Pancreas (tissue), 10 donors: ENCODE data around the gene TNS3. TPM values are rescaled to one million over a fixed set of nuclear protein-coding genes. Genes with fewer than 3 reads are reported as not detected.

Source experiments
- ATAC-seq, 4 donors: fragments of 200-7000 bp; cut with Tn5 transposase; one replicate each; pipeline versions ENCODE4 v1.8.0 to v1.9.1; 2020; ENCODE audit warnings: mild to moderate bottlenecking in 4 of 4, moderate library complexity in 4 of 4
- DNase-seq, 6 donors: peaks; one replicate each; pipeline ENCODE4 v3.0.0-alpha.2; 2020
- FAIRE-seq: peaks from 2 replicates; lab custom pipeline; 2012; peaks lifted over from hg19 to GRCh38; lab: Jason Lieb, UNC
- H3K27ac ChIP-seq, 4 donors: fragments of 200-600 bp; sonication (generic); 1 replicate in 3 of 4; 2 replicates in 1 of 4; pipeline versions ENCODE4 v1.5.0 to v1.8.0; 2020
- H3K27me3 ChIP-seq, 4 donors: fragments of 200-600 bp; one replicate each; pipeline ENCODE4 v1.8.0; 2021
- H3K36me3 ChIP-seq, 3 donors: fragments of 200-600 bp; sonication (generic) in 1 of 3; one replicate each; pipeline versions ENCODE4 v1.5.0 to v1.8.0; 2020 to 2021
- H3K4me1 ChIP-seq, 3 donors: fragments of 200-600 bp; one replicate each; pipeline ENCODE4 v1.8.0; 2021
- H3K4me3 ChIP-seq, 4 donors: fragments of 200-600 bp; sonication (generic) in 2 of 4; one replicate each; pipeline versions ENCODE4 v1.5.0 to v1.8.0; 2020 to 2021
- H3K9me3 ChIP-seq, 4 donors: fragments of 200-600 bp; one replicate each; pipeline ENCODE4 v1.8.0; 2021
- WGBS, 2 donors: extraction: QIAGEN DNeasy Blood & Tissue Kit; methylation state at CpG; one replicate each; pipeline ENCODE4 v1.1.7; 2013; 5-methylcytosine and 5-hydroxymethylcytosine counted together
- intact Hi-C, 3 donors: fragments of 100-400 bp; cut with DNase I; formaldehyde crosslinking; loops; one replicate each; pipeline versions ENCODE4 v1.11.1 to v1.14.2; 2022
- polyA plus RNA-seq, 2 donors: library from polyadenylated mRNA; stranded (reverse); fragments of 200-250 nt; gene quantifications; one replicate each; pipeline ENCODE4 v1.2.3, GENCODE V29; 2013
- total RNA-seq, 6 donors: library from RNA; stranded (reverse); fragmentation: NEBNext Ultra II Directional in 4 of 6; extraction: Animal tissue kit (Norgen Biotek cat#: 25700) in 4 of 6; gene quantifications; one replicate each; pipeline versions ENCODE4 v1.2.1 to v1.2.4, GENCODE V29; 2021 to 2023
- TF ChIP-seq, protein P1 (sequence below), 4 donors: fragments of 200-600 bp; sonication (generic) in 3 of 4; IDR thresholded peaks; one replicate each; pipeline versions ENCODE4 v1.5.0 to v1.8.0; 2021; ENCODE audit warnings: antibody characterized with exemption in 4 of 4
- donor health status: healthy with polysubstance abuse.
- donor health status: DM: no; HTN: no; CAD: no; lungs with moderate emphysema.
- donor health status: DM: no; HTN: no; CAD: no.
- donor health status: control.
- donor health status: control.
- donor health status: Bipolar disorder and iron deficiency.
- donor health status: DM: yes; HTN: yes; CAD: no.
- donor health status: DM: no; HTN: no; CAD: no.
- donor health status: DM: no; HTN: no; CAD: no.
- donor health status: DM: yes; HTN: yes; CAD: no.

The TNS3 gene
- total and polyA plus RNA-seq, 8 donors: 28.0 to 125 (median 91.2) TPM

DNA sequence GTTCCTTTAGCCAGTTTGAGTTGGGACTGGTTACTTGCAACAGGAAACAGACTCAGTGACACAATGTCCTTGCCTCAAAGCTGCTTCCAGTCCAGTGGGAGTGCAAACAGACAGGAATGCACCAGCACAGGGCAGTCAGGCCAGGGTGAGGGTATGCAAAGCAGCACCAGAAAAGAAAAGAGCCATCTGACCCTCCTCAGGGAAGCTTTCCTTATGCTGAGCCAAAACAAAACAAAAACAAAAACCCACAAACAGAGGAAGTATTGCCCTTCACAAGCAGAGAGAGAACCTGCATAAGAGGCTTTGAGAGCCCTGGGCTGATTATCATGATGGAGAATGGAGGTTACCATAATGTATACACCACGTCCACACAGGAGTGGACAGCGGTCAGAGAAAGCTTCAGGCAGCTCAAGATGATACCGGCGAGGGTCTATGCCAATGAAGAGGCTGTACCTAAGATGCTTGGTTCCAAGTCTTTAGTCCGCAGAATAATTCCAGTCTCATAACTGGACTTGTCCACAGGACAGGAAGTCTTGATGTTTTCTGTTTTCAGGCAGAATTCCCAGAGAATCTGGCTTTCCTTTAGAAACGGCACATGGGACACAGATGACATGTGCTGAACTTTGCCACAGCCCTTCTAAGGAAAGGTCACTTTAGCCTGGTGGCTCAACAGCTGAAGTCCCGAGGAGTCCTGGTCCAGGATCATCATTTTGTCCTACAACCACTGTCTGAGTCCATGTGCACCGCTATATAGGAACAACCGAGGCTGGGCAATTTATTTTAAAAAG is 263.3 kb downstream of the TNS3 start:
- FAIRE-seq: no peak
- no peak for ATAC-seq
- Histone ChIP-seq H3K9me3 (no peaks in the 10 kb centered on the region), H3K4me1 (peaks cover 0 to 10% (median 0%) of the 10 kb centered on the region in 3 donors), H3K36me3 (peaks cover 0 to 23% (median 14%) of the 10 kb centered on the region in 3 donors), H3K4me3 (no peak overlapping the region), H3K27me3 (no peaks in the 10 kb centered on the region), H3K27ac (no peak overlapping the region)
- intact Hi-C loops: no loop called here
- no peak for DNase-seq
- TF ChIP-seq, protein P1, sequence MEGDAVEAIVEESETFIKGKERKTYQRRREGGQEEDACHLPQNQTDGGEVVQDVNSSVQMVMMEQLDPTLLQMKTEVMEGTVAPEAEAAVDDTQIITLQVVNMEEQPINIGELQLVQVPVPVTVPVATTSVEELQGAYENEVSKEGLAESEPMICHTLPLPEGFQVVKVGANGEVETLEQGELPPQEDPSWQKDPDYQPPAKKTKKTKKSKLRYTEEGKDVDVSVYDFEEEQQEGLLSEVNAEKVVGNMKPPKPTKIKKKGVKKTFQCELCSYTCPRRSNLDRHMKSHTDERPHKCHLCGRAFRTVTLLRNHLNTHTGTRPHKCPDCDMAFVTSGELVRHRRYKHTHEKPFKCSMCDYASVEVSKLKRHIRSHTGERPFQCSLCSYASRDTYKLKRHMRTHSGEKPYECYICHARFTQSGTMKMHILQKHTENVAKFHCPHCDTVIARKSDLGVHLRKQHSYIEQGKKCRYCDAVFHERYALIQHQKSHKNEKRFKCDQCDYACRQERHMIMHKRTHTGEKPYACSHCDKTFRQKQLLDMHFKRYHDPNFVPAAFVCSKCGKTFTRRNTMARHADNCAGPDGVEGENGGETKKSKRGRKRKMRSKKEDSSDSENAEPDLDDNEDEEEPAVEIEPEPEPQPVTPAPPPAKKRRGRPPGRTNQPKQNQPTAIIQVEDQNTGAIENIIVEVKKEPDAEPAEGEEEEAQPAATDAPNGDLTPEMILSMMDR (IDR thresholded peaks at IDR 0.05): no peak
- 89 to 94% methylated on average over 9 of the region's 9 CpGs for WGBS, 2 donors

DNA sequence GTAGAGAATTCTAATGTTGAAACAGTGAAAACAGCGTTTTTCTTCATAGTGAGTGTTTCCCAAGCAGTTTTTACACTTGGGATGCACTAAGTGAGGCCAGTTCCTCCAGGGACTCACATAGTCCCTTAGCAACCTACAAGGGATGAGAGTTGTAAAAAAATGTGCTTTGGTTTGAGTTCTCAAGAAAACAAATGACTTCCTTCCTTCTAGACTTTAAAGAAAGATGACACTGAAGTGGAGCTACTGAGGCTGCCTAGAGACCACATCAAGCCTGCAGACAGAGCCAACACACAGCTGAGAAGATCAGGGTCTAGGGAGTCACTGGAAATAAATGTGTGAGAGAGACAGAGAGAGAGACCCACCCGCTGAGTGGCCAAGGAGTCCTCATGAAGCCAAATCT is 264.4 kb downstream of the TNS3 start:
- TF ChIP-seq, protein P1 (IDR thresholded peaks at IDR 0.05): no peak
- 73 to 80% methylated on average over 2 of the region's 2 CpGs for WGBS, 2 donors
- H3K36me3 ChIP-seq: peaks cover 0 to 23% (median 14%) of the 10 kb centered on the region in 3 donors
- H3K9me3 ChIP-seq: no peaks in the 10 kb centered on the region
- no peaks in the 10 kb centered on the region for H3K27me3 ChIP-seq
- H3K4me1 ChIP-seq: peaks cover 0 to 10% (median 0%) of the 10 kb centered on the region in 3 donors
- intact Hi-C loops: no loop called here
- FAIRE-seq (no peak), DNase-seq (no peak), ATAC-seq (no peak)
- no peak overlapping the region for H3K27ac ChIP-seq
- no peak overlapping the region for H3K4me3 ChIP-seq

DNA sequence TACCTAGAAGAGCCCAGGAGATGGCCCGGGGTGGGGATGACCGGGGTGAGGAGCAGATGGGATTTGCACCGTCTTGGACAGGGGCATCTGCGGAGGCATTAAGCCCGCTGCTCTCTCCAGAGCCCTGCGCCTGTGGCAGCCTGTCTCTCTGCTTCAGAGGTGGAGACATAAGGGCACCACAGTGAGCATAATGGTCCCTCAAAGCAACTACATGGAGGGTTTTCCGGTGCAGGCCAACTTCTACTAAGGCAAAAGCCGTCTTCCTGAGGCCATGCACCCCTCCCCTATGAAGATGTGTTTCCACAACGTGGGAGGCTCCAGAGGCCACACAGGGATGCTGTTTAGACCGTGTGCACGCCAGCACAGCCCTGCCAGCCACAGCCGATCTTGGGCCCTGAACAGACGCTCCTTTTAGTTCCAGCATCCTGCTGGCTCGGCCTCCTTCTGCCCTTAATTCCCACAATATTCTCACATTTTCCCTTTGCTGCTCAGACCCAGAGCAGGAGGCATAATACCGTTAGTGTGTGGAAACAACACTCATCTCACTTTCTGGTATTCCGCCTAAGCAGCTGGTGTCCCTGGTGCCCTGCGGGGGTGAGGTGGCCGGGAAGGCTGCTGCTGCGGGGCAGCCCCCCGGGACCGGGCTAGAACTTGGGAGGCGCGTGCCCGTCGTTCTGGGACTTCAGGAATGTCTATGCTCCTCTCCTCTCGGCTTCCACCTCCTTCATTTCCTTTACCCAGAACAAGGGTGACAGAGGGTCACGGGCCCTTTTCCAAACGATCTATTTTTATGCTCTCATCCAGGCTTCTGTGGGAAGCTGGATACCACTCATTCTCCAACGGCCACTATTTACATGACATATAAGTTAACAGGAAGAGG is 266.9 kb downstream of the TNS3 start:
- Histone ChIP-seq H3K27me3 (no peaks in the 10 kb centered on the region), H3K9me3 (no peaks in the 10 kb centered on the region), H3K27ac (peak overlapping the region in 2 of 4 donors; percentile 18 to 29), H3K4me3 (no peak overlapping the region), H3K4me1 (peaks cover 0 to 10% (median 0%) of the 10 kb centered on the region in 3 donors), H3K36me3 (peaks cover 0 to 22% (median 11%) of the 10 kb centered on the region in 3 donors)
- TF ChIP-seq, protein P1 (IDR thresholded peaks at IDR 0.05): no peak
- DNase-seq (no peak), ATAC-seq (peak in 3 of 4 donors; percentile 13 to 31 (median 30)), FAIRE-seq (no peak)
- intact Hi-C loops: no loop called here
- 74 to 82% methylated on average over 29 of the region's 29 CpGs for WGBS, 2 donors

DNA sequence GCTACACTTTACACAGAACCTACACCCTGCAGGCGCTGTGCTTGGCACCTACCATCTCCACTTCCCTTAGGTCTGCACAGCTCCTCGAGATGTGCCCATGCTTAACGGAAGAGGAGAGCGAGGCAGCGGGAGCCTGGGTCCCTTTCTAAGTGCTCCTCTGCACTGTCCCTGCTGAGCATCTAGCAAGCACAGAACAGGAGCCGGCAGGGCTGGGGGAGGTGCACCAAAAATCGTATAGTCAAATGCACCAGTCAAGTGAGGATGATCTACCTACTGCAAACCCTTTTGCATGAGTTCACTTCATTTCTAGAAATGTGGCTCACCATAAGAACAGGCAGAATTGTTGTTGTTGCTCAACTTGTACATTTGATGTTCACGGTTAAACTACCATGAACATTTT is 267.7 kb downstream of the TNS3 start:
- FAIRE-seq: no peak
- 82 to 87% methylated on average over 8 of the region's 8 CpGs for WGBS, 2 donors
- no peaks in the 10 kb centered on the region for H3K27me3 ChIP-seq
- TF ChIP-seq, protein P1 (IDR thresholded peaks at IDR 0.05): no peak
- no peaks in the 10 kb centered on the region for H3K9me3 ChIP-seq
- H3K36me3 ChIP-seq: peaks cover 0 to 15% (median 7%) of the 10 kb centered on the region in 3 donors
- no peak overlapping the region for H3K4me3 ChIP-seq
- peak in 1 of 4 donors; percentile 13 for ATAC-seq
- intact Hi-C loops: no loop called here
- H3K4me1 ChIP-seq: peaks cover 0 to 10% (median 0%) of the 10 kb centered on the region in 3 donors
- no peak for DNase-seq
- peak overlapping the region in 1 of 4 donors; percentile 29 for H3K27ac ChIP-seq
